Panc1 (cell line): ENCODE measurements around the gene MAPK8IP3.

Source experiments
- SIN3A ChIP-seq: IDR thresholded peaks from 2 replicates; pipeline ENCODE4 v1.6.1; 2012; ENCODE audit warnings: low read depth, mild to moderate bottlenecking, low read length, moderate library complexity, borderline replicate concordance; ENCODE audit not compliant: insufficient read depth
- TF ChIP-seq, protein P1 (sequence below): fragments of 450-650 bp; IDR thresholded peaks from 2 replicates; pipeline ENCODE4 v1.5.1; 2017; ENCODE audit warnings: mild to moderate bottlenecking

DNA sequence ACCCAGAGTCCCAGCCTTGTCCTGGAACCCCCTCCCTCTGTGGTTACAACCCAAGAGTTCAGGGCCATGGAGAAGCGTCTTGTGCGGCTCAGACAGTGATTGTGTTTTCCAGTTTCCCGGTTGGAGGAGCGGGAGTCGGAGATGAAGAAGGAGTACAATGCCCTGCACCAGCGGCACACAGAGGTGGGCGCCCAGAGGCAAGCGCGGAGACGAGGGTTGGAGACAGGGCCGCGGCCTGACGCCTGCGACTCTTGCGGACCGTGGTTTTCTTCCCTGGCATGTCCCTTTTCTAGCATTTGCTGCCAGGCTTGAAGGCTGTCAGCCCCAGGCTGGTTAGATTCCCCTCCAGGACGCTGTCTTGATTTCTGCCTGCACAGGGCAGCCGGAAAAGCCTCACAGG, 23.0 kb downstream of the MAPK8IP3 start:
- TF ChIP-seq, protein P1, sequence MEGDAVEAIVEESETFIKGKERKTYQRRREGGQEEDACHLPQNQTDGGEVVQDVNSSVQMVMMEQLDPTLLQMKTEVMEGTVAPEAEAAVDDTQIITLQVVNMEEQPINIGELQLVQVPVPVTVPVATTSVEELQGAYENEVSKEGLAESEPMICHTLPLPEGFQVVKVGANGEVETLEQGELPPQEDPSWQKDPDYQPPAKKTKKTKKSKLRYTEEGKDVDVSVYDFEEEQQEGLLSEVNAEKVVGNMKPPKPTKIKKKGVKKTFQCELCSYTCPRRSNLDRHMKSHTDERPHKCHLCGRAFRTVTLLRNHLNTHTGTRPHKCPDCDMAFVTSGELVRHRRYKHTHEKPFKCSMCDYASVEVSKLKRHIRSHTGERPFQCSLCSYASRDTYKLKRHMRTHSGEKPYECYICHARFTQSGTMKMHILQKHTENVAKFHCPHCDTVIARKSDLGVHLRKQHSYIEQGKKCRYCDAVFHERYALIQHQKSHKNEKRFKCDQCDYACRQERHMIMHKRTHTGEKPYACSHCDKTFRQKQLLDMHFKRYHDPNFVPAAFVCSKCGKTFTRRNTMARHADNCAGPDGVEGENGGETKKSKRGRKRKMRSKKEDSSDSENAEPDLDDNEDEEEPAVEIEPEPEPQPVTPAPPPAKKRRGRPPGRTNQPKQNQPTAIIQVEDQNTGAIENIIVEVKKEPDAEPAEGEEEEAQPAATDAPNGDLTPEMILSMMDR = no peak
- TF ChIP-seq SIN3A = no peak
